ENCODE data around the gene CWF19L2. TPM values are rescaled to one million over a fixed set of nuclear protein-coding genes. Genes with fewer than 3 reads are reported as not detected.
A peak's percentile ranks its signal among the peaks of the same experiment; 100 is the strongest.
"Not testable (repeated sequence)": the region's sequence is repeated elsewhere in the genome, so short reads cannot be mapped to it uniquely, and the experiment has no call there.

Gene CWF19L2
- total RNA-seq, 1 donor = 4.0 TPM

DNA sequence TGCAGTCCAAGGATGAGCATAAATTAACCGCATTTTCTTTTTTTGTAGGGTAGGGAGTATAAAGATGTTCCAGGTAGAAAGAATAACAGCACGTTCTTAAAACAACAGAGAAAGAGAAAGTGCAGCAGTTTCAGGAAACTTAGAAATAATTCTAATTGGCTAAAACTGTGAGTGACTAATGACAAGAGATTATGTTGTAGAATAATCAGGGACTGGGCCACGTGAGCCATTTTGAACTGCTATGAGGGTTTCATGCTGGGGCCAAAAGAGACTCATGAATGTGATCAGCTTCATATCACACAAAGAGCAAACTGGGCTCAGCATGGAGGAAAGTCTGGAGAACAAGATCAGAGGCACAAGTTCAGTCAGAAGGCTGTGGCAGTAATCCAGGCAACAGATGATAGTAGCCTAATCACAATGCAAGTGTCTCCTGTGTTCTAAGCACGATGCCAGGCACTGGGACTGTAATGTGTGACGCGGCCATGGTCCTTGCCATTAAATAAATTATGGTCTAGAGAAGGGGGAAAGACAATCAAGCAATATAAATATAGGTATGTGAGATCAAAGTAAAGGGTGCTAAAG, 17.9 kb downstream of the CWF19L2 start:
- DNase-seq (ENCODE audit: low read depth in 2 of 3, low spot score in 2 of 3) = no peak

DNA sequence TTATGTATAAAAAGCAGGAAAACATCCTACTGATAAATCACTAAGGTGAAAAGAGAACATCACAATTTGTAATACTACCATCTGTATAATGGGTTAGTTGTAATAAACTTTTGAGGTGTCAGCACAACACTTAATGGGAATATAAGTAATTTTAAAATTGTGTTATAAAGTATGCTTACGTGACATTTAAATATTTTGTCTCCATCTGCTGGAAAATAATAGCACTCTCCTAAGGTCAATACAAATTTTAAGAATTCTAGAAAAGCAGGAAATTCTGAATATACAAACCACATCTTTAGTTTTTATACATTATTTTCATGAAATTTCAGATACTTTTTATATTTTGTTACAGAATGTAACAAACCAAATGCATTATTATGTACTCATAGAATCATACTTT, 19.5 kb downstream of the CWF19L2 start:
- no peak for DNase-seq (ENCODE audit: low read depth in 2 of 3, low spot score in 2 of 3)

DNA sequence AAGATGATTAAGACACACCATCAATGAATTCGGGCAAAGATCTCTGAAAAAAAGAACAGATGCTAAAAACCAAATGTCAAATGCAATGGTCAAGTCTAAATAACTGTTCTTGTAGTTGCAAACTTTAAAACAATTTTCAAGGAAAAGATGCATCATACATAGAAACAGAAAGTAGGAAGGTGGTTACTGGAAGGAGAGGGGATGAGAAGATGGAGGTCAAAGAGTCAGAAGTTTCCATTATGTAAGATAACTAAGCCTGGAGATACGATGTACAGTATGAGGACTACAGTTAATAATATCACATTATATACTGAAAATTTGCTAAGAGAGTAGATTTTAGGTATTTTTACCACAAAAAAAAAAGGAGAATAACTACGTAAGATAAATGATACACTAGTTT, 27.1 kb downstream of the CWF19L2 start:
- DNase-seq (ENCODE audit: low read depth in 2 of 3, low spot score in 2 of 3) = no peak

DNA sequence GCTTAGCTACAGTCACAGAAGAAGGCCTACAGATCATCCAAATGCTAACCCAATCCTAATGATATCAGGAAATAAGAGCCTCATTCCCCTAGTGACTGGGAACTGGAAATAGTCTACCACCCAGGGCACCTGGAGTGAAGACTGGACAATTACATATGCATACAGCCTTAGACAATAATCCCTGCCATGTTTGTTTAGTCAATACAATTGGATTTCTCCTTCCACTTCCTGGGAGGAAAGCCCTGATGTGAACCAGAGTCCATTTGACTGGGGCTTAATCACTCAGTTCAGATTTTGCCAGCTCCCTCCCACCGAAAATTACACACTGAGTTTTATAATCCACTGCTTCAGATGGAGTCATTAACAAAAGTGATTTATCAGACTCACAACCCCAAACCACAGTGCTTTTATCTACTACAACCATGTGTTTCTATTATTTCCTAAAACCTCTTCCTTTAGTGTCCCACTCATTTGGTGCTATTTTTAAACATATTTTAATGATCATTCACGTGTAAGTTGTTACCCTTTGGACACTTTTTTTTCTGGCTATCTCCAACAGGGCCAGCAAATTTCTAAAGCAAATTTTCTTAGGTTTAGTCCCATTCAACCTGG, 29.9 kb downstream of the CWF19L2 start:
- DNase-seq (ENCODE audit: low read depth in 2 of 3, low spot score in 2 of 3) = peak in 2 of 3 donors; percentile 41 to 78

DNA sequence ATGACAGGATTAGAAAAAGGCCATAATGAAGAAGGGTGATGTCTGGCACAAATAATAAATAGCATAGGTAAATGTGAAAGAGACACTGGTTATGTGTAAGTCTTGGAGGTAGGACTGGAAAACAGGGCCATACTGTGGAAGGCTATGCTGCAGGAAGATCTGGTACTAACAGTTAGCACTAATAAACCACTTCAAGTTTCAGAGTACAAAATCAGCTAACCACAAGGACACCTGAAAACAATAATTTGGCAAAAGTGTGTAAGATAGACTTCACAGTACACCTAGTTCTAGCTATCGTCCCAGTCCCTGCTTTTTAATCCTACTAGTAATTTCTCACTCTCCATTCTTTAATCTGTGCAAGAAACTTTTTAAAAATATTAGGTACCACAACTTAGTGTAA, 44.3 kb downstream of the CWF19L2 start:
- DNase-seq (ENCODE audit: low read depth in 2 of 3, low spot score in 2 of 3) = no peak

DNA sequence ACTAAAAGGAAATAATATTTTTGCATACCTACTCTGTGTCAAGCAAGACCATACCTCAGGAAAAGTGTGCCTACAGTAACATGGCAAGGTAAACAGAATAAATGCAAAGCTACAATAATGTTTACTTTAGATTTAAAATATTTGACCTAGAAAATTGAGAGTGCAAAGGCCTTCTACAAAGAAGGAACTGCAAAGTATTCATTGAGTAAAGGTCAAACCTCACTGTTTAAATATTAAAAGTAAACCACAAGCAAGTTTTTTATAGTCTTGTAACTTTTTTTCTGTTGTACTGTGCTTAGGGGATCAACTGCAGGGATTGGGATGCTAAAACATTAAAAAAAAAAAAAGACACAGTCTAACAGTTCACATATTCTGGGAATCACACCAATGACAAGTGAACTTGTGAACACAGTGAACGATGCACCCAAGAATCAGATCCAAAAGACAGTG, 48.8 kb downstream of the CWF19L2 start:
- DNase-seq (ENCODE audit: low read depth in 2 of 3, low spot score in 2 of 3) = no peak

DNA sequence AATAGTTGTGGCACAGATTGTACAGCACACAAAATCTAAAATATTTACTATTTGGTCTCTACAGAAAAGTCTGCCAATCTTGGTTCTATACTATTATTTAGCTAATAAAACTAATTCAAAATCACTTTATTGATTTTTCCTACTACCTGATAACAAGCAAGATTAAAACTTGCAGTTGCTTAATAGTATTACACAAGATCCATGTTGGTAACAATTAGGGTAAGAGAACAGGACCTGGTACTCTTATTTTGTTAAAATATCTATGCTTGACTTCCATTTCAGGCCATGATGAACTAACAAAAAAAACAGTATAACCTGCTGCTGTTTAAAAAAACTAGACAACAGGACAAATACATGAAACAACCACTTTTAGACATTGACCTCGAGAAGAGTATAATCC, 52.4 kb downstream of the CWF19L2 start:
- DNase-seq (ENCODE audit: low read depth in 2 of 3, low spot score in 2 of 3) = no peak

DNA sequence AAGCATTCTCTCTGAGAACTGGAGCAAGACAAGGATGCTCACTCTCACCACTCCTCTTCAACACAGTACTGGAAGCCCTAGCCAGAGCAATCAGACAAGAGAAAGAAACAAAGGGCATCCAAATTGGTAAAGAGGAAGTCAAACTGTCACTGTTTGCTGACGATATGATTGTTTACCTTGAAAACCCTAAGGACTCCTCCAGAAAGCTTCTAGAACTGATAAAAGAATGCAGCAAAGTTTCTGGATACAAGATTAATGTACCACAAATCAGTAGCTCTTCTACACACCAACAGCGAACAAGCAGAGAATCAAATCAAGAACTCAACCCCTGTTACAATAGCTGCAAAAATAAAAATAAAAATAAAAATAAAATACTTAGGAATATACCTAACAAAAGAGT, 56.5 kb downstream of the CWF19L2 start:
- not testable (repeated sequence) for DNase-seq (ENCODE audit: low read depth in 2 of 3, low spot score in 2 of 3)

DNA sequence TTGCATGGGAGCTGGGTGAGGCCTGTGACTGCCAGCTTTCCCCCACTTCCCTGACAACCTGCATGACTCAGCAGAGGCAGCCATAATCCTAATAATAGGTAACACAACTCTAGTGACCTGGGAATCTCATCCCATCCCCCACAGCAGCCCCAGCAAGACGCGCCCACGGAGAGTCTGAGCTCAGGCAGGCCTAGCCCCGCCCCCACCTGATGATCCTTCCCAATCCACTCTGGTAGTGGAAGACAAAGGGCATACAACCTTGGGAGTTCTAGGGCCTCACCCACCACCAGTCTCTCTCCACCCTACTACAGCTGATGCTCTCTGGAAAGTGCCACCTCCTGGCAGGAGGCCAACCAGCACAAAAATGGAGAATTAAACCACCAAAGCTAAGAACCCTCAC, 60.3 kb downstream of the CWF19L2 start:
- DNase-seq (ENCODE audit: low read depth in 2 of 3, low spot score in 2 of 3) = no peak

DNA sequence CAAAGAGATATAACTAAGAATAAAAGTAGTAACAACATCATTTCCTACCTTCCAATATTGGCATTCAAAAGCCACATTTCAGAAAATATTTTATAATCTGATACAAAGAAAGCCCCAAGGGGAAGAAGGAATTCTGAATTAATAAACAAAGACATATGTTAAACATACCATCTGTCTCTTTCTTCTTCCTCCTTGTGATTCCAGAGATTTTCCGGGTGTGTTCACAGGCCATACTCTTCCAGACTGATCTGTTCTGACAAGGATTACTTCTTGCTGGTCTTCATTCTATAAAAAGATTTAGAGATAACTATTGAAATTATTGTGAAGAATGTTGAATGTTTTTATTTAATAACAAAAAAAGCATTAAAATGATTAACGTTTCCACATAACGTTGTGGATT, 65.0 kb downstream of the CWF19L2 start:
- DNase-seq (ENCODE audit: low read depth in 2 of 3, low spot score in 2 of 3) = no peak

DNA sequence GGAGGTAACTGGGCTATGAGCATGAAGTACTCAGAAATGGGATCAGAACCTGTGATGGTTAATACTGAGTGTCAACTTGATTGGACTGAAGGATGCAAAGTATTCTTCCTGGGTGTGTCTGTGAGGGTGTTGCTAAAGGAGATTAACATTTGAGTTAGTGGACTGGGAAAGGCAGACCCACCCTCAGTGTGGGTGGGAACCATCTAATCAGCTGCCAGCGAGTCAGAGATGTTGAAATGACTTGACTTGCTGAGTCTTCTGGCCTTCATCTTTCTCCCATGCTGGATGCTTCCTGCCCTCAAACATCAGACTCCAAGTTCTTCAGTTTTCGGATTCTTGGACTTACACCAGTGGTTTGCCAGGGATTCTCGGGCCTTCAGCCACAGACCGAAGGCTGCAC, 66.9 kb downstream of the CWF19L2 start:
- DNase-seq (ENCODE audit: low read depth in 2 of 3, low spot score in 2 of 3) = not testable (repeated sequence)

DNA sequence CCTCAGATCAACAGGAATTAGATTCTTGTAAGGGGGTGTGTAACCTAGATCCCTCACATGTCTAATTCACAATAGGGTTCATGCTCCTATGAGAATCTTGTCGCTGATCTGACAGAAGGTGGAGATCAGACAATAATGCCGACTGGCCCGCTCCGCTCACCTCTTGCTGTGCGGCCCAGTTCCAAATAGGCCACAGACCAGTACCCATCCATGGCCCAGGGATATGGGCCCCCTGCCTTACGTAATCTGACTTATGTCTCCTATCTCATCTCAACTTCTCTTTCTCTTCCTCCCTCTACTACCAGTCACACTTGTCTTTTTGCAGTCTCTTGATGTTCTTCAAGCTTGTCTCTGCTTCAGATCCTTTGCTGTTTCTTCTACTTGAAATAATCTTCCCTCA, 70.0 kb downstream of the CWF19L2 start:
- no peak for DNase-seq (ENCODE audit: low read depth in 2 of 3, low spot score in 2 of 3)

DNA sequence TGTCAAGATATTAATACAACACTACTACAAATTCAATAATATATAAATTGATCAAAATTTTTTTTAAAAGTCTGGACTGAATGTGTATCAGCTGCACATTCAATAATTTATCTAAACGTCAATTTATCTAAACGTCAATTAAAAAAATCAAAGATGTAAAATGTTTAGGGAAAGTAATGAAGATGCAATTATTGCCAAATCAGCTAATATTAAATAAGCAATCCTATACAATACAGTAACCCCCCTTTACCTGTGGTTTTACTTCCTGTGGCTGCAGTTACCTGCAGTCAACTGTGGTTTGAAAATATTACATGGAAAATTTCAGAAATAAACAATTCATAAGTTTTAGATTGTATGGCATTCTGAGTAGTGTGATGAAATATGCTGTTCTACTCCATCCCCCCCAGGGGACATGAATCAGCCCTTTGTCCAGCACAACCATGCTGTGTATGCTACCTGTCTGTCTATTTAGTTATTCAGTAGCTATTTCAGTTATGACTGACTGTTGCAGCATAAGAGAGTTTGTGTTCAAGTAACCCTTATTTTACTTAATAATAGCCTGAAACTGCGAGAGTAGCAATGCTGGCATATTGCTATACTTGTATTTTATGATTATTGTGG, 72.2 kb downstream of the CWF19L2 start:
- no peak for DNase-seq (ENCODE audit: low read depth in 2 of 3, low spot score in 2 of 3)

DNA sequence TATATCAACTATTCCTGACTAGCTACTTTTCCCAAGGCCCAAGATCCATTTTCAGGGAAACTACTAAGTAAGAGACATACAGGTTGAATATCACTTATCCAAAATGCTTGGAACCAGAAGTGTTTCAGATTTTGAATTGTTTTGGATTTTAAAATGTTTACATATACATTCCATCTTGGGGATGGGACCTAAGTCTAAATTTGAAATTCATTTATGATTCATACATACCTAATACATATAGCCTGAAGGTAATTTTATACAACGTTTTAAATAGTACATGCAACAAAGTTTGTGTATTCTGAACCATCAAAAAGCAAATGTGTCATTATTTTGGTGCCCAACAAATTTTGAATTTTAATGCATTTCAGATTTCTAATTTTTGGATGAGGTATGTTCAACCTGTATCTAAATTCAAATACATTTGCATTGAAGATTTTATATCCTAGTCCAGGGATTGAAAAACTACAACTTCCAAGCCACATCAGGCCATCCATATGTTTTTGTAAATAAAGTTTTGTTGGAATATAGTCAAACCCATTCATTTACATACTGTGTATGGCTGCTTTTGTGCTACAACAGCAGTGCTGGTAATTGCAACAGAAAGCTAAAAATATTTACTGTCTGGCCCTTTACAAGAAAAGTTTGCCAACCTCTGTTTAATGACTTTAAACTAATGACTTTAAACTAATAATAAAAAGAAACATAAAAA, 73.3 kb downstream of the CWF19L2 start:
- DNase-seq (ENCODE audit: low read depth in 2 of 3, low spot score in 2 of 3) = no peak

DNA sequence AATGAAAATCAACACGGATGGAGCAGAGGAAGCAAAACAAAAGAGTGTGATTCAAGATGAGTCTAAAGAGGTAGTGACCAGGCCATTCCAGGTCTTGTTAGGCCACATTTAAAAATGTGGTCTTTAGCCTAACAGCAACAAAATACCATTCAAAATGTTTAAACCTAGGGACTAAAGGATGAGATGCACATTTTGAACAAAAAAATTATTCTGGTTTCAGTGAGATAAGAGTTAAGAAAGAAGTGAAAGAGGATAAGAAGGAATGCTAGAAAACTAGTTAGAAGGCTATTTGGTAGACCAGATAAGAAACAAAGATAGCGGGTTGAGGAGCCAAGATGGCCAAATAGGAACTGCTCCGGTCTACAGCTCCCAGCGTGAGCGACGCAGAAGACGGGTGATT, 85.2 kb downstream of the CWF19L2 start:
- no peak for DNase-seq (ENCODE audit: low read depth in 2 of 3, low spot score in 2 of 3)

DNA sequence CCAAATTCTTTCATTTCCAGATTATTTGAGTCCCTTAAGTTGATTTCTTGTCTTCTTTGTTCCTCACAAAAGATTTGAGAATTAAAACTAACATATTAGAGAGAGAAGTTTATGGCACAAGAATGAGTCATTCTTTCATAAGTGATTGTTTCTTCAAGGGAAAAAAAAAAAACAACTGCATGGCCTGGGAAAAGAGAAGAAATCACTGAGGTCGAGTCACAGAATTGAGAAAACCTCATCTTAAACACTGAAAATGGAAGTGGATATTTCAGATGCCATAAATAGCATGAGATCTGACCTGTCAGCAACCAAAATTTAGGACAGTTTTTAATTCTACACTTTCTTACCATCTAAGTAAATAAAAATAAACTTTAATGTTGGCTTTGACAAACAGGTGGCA, 87.2 kb downstream of the CWF19L2 start:
- DNase-seq (ENCODE audit: low read depth in 2 of 3, low spot score in 2 of 3) = no peak

DNA sequence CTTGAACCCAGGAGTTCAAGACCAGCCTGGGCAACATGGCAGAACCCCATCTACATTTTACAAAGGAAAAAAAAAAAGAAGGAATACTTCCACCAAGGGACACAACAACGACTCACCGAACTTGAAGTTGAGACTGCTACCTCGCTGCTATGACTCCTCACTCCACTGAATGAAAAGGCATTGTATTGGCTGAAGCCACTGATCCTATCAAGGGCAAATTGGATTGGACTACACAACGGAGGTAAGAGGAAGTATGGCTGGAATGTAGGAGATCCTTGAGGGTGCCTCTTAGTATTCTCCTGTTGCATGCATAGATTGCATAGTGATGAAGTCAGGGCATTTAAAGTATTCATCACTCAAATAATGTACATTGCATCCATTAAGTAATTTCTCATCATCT, 97.9 kb downstream of the CWF19L2 start:
- no peak for DNase-seq (ENCODE audit: low read depth in 2 of 3, low spot score in 2 of 3)

DNA sequence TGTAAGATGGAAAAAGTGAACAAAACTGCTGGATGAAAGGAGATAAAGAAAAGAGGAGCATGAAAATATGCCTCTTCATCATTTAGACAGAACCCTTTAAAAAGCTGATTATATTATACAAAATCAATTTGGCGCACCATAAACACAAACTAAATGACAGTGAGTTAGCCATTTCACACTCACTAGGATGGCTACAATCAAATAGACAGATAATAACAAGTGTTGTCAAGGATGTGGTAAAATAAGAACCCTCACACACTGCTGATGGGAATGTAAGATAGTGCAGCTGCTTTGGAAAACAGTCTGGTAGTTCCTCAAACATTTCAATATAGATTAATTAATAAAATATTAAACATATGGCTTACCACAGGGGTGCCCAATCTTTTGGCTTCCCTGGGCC, 99.7 kb downstream of the CWF19L2 start:
- DNase-seq (ENCODE audit: low read depth in 2 of 3, low spot score in 2 of 3) = no peak

DNA sequence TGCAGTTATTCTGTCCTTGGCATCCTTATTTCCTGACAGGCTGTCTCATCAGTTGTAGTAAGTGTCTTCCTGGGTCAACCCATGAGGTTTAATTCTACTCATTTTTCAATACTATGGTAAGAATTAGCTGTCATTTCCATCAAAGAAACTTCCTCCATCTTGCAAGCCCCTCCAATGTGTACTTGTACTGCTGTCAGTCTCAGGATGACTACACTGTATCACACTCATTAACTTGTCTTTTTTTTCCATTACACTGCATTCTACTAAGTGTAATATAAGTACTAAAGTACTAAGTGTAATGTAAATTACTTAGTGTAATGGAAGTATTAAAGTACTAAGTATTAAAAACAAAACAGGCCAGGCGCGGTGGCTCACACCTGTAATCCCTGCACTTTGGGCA, 102.8 kb downstream of the CWF19L2 start:
- no peak for DNase-seq (ENCODE audit: low read depth in 2 of 3, low spot score in 2 of 3)

DNA sequence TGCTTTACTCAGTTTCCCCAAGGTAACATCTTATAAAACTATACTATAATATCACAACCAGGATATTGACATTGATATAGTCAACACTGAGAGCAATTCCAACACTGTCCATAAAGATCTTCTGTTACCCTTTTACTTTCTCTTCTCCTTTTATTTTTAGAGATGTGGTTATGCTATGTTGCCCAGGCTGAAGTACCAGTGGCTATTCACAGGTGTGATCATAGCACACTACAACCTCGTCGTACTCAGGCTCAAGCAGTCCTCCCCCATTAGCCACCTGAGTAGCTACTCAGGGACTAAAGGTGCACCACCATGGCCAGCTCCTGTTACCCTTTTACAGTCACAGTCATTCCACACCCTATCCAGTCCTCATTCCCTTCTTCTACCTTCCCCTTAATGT, 119.7 kb downstream of the CWF19L2 start:
- no peak for DNase-seq (ENCODE audit: low read depth in 2 of 3, low spot score in 2 of 3)

DNA sequence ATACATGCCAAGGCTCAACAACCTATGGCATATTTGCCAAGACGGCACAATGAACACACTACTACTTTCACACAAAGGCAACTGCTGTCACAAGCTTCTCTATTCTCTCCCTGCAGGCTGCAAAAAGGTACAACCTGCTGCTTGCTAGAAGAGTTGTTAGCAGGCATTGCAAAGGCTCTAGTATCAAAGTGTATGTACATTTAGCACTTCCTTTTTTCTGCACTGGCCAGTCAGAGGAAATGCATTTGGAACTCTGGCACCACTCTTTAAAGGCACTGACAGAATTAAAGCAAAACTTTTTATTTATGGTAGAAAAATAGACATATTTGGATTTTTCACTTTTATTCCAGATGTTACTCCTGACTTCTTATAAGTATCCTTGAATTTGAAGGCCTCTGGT, 125.9 kb downstream of the CWF19L2 start:
- peak in 1 of 3 donors; percentile 9 for DNase-seq (ENCODE audit: low read depth in 2 of 3, low spot score in 2 of 3)

DNA sequence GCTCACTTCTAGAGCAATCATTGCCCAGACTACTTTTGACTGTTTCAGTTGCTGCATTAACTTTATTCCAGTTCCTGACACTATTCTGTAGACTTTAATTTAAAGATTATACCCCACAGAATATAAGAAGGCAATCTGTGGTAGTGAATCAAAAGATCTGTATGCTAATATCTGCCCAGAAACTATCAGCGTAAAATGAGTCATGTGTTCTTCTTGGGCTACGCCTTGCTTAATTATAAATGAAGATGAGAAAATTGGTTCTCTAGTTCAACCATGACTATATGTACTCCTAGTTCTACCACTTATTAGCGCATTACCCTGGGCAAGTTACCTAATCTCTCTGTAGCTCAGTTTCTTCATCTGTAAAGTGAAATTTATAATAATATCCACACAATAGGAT, 128.5 kb downstream of the CWF19L2 start:
- no peak for DNase-seq (ENCODE audit: low read depth in 2 of 3, low spot score in 2 of 3)
